GM10266 (cell line): Measurements from ENCODE around the gene CTNND2.
A peak's percentile ranks its signal among the peaks of the same experiment; 100 is the strongest.

Experiments
- DNase-seq: peaks from one replicate; pipeline ENCODE4 v3.0.0; 2012; ENCODE audit errors: extremely low spot score
- TF ChIP-seq, protein P1 (sequence below): IDR thresholded peaks from 2 replicates; pipeline ENCODE4 v1.5.1; 2012; ENCODE audit warnings: mild to moderate bottlenecking, low read depth; ENCODE audit not compliant: control insufficient read depth, insufficient read depth; ENCODE audit errors: missing control alignments

CTNND2 gene

DNA sequence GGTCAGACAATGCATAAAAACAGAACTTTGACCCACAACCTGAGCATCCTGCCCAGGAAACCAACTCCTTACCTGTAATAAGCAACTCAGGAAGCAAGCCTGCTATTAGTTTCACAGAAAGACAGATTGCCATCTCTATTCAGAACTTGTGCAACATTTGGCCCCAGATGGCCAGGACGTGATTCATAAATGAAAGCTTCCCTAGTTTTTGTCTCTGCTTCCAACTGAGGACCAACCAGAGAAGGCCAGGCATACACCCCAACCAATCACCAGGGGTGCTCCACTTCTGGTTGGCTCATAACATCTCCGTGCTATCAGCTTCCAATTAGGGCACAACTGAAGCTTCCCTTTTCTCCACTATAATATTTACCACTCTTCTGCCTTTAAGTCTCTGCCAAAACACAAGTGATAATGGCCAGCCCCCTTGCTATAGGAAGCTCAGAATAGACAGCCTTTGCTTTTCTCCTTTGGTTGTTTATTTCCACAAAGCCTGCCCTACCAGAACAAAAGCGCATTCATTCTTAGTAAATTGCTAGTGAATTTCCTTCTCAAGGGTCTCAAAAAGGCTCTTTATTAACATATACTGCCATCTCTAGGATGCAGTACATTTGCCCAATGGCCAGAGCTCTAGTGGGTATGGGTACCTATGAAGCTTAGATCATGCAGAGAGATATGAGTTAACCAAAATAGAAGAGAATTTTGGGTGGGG, 853.5 kb downstream of the CTNND2 start:
- TF ChIP-seq, protein P1, sequence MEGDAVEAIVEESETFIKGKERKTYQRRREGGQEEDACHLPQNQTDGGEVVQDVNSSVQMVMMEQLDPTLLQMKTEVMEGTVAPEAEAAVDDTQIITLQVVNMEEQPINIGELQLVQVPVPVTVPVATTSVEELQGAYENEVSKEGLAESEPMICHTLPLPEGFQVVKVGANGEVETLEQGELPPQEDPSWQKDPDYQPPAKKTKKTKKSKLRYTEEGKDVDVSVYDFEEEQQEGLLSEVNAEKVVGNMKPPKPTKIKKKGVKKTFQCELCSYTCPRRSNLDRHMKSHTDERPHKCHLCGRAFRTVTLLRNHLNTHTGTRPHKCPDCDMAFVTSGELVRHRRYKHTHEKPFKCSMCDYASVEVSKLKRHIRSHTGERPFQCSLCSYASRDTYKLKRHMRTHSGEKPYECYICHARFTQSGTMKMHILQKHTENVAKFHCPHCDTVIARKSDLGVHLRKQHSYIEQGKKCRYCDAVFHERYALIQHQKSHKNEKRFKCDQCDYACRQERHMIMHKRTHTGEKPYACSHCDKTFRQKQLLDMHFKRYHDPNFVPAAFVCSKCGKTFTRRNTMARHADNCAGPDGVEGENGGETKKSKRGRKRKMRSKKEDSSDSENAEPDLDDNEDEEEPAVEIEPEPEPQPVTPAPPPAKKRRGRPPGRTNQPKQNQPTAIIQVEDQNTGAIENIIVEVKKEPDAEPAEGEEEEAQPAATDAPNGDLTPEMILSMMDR, result no peak
- DNase-seq, result no peak

DNA sequence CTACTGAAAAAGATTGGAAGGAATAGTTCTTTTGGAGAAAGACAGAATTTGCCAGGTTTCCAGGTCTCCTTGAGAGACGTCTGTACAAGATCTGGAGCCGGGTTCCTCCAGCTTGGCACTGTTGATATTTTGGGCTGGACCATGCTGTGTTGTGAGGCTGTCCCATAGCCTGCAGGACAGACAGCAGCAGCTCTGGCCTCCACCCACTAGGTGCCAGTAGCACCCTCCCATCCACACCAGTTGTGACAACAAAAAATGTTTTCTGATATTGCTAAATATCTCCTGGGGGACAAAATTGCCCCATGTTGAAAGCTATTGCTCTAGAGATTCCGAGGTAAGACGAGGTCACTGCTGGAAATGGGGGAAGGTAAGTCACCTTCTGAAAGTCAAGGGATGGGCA, 855.5 kb downstream of the CTNND2 start:
- TF ChIP-seq, protein P1, result peak; percentile 17
- DNase-seq, result no peak

DNA sequence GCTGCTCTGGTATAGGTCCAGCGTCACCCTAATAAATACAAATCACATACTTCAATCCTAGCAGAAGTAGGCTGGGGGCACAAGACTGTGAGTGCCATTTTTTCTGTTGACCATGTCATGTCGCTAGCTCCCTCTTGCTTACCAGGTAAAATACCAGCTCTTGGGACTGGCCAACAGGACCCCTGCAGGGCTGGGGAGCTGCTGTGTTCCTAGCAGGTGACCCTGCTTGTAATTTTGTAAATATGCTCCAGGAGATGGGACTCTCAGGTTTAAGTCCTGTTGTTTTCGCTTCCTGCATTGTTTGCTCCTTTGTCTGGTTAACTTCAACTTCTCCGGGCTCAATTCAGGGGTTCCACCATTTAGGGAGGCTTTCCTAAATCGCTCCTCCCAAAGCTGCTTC, 856.6 kb downstream of the CTNND2 start:
- TF ChIP-seq, protein P1, result no peak
- DNase-seq, result no peak

DNA sequence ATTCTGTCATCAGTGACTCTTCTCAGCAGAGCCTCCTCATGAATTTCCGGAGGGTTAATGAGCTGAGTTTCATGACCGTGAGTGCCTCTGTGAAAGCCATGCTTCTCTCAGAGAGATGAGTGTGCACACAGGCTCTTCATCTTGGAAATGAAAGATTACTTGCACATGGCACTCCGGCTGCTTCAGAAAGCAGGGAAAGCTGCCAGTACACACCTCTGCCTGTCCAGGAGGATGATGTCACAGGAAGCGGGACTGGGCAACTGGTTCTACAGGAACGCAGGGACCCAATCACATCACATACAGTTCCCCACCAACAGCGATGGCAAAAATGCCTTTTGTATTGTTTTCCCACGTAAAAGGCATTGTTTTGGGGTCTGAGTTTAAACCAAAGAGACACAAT, 857.2 kb downstream of the CTNND2 start:
- TF ChIP-seq, protein P1, result no peak
- DNase-seq, result no peak

DNA sequence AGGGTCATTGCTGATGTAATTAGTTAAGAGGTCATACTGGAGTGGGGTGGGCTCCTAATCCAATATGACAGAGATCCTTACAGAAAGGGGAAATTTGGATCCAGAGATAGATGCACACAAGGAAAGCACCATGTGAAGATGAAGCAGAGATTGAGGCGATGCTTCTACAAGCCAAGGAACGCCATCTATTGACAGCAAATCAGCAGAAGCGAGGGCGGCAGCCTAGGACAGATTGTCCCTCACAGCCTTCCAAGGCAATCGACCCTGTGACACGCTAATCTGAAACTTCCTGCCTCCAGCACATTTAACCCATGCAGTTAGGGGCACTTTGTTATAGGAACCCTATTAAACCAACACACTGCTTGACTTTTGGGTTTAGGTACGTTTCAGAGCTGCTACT, 858.1 kb downstream of the CTNND2 start:
- TF ChIP-seq, protein P1, result peak; percentile 13
- no peak for DNase-seq

DNA sequence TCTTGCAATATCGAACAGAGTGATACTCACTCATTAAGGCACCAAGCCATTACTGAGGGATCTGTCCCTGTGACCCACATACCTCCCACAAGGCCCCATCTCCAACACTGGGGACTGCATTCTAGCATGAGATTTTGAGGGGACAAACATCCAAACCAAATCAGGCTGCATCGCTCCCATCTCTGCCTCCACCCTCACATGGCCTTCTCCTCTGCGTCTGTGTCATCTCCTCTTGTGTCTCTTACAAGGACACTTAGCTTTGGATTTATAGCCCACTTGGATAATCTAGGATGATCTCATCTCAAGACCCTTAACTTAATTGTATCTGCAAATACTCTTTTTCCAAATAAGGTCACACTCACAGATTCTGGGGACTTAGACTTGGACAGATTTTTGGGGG, 858.8 kb downstream of the CTNND2 start:
- TF ChIP-seq, protein P1, result no peak
- DNase-seq, result no peak

DNA sequence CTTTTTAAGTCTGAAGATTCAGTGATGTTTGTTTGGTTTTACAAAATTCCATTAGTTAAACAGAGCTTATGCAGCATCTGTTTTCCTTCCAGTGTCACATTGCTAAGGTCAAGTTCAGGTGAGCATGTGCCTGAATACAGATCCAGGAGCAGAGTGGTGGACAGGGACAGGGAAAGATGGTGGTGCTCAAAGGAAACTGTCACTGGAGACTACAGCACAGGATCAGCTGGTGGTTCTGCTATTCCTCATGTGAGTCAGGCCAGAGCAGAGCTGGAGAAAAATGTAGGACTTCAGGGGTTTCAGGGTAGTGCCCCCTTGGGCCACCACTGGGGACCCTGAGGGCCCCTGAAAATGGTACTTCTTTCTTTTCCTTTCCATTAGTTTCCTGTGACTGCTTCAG, 859.7 kb downstream of the CTNND2 start:
- TF ChIP-seq, protein P1, result no peak
- no peak for DNase-seq
